Stimulated activated CD8-positive, alpha-beta memory T cell treated with anti-CD3 and anti-CD28 coated beads, Interleukin-15, amount 100 ng/mL, for 24 hours (primary cell): ENCODE measurements around the gene STK24.

ENCODE experiments used
- DNase-seq: peaks from one replicate; pipeline ENCODE4 v3.0.0-alpha.2; 2020; ENCODE audit warnings: low read depth

Gene STK24

DNA sequence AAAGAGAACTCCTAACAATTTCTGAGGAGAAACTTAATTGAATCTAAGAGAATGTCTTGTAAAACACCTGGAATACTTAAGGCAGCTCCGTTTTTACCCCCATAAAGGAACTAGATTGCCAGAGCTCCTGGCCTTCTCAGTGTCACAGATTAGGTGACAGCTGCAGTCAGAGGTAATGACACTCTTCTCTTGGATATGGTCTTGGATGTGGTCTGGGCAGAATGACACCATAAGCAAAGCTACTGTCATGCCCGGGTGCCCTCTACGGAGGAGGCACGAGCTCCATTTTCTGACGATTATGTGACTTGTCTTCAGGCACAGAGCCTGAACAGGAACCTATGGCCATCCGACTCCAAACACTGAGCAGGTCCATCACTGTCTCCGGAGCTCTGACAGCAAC lies 46.7 kb downstream of the STK24 start:
- no peak for DNase-seq

DNA sequence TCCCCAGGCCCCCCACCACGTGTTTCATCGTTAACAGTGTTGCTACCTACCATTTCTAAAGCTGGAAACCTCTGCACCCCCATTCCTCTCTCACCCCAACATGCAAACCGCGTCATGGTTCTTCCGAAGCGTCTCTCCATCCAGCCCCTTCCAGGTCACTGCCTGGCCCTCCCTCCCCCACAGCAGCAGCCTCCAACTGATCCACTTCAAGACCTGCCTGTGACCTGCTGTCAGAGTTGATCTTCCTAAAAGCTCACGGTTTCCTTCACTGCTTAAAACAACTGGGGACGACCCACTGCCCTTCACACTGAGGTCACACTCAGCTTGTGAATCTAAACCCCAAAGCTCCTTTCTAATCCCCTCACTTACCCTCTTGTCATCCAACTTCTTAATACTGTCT lies 47.7 kb downstream of the STK24 start:
- no peak for DNase-seq

DNA sequence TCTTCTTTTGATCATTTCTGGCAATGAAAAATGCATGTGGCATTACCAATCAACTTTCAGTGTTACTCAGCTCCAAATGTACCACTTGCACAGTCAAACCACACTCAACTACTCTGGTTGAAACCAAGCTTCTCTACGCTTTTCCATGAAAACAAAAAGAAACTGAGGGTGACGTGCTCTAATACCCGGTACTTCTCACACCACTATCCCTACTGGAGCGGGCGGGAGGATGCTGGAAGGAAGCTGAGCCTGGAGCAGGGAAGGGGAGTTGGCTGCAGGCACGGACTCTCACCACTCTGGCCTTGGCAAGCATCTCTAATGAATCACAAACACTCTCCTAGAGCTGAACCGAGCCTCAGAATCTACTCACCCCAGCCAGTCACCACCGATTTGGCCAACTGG lies 48.2 kb downstream of the STK24 start:
- no peak for DNase-seq

DNA sequence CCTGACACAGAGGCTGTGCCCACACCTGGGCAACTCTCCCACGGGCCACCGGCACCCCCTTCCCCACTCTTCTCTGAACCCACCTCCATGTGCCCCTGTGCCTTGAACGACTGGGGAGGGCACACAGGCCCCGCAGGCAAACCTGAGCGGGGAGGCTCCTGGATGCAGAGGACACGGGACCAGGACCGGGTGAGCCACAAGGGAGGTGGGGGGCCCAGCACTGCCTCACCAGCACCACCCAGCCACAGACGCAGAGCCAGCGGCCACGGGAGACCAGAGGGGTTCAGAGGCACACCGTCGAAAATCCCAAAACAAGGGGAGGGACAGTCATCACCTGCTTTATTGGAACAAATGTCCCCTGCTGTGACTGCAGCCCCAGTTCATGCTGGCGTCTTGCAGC lies 49.4 kb downstream of the STK24 start:
- no peak for DNase-seq

DNA sequence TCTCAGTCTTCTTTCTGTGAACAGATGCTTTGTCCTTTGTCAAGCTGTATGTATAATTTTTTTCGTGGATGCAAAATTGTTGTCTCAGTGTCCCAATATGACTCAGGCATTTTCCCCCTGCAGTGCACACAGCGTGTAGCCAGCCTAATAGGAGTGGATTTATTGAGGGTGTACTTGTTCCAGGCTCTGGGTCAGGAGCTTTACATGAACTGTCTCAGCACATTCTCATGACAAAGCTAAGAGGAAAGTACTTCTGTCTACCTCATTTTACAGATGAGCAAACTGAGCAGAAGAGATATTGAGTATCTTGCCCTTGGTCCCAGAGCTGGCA lies 50.8 kb downstream of the STK24 start:
- no peak for DNase-seq

DNA sequence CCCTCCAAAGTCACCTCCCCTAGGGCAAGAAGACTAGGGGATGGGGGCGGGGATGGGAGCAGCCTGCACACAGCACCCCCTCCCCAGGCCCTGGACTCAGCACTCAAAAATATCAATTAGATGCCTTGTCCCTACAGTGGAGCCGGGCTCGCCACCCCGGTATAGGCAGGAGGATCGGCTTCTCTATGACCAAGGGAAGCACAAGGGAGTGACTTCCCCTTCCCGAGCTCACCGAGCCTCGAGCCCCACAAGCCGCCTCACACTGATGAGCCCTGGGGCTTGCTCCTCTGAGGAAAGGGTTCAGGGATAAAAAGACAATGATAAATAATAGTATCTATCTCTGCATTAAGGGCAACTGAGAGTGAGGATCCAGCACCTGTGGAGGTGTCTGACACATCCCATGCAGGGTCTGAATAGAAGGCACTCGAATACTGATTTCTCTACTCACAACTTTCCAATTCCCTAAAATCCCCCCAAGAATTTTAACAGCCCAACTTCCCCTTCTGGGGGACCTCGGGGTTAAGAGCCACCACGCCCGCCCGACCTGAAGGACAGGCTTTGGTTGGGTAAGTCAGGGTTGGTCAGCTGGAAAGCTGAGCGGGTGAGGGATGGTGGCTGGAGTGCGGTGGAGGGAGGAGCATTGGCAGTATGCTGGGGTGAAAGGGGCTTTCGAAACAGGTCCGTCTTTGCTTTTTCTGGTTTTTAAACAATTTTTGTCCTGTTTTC lies 51.3 kb downstream of the STK24 start:
- DNase-seq: no peak

DNA sequence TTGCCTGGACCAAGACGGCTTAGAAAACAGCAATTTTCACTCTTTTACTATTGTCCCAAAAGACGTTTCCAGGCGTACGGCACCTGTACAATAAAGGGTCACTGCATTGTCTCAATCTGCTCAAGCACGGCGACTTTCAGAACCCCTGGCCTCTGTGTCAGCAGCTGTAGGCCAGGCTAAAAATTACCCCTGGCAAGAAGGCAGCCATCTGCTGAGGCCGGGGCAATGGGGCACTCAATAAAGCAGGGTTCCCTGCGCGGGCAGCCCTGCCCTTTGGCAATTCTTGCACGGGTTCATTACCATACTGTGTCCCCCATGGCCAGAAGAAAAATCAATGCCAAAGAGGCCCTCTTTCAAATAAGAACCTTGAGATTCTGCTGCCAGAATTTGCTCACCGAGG lies 52.1 kb downstream of the STK24 start:
- no peak for DNase-seq

DNA sequence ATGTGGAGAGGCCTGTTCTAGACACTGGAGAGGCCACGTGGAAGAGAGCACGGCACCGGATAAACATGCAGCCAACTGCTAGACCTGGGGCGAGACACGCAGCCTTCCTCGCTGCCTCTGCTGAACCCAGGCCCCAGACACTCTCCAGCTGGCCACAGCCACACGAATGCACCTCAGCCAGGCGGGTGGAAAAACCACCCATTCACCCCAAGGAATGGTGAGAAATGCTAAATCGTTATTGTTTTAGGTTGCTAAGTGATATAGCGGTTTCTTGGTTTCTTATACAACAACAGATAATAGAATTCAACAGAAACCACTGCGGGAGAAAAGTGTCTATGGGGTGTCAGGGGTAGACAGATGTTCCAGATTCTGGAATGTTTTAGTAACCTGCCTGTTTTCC lies 52.5 kb downstream of the STK24 start:
- DNase-seq: no peak

DNA sequence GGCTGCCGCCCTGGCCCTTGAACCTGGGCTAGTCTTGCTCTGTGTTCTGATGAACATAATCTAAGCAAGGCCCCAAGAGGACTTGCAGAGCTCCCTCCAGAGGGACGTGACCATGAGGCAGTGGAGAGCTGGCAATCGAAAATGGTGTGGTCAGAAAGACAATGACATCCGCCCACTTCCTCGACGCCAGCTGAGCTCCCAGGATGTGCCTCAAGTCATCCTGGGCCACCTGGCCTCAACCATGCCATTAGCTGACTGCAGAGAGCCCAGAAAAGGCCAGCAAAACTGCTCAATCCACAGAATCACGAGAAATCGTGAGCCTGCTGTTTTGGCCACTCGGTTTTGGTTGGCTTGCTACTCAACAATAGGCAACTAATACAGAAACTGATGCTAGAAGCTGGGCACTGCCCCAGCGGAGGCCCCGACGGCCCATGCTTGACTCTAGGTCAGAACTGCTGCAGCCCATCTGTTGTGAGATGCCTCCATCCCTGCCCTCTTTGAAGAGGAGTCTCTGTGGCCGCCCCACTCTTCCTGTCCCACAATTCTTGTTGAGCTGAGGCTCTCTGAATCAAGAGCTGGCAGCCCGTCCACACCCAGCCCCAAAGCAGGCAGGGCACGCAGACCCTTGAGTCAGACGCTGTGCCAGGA lies 53.3 kb downstream of the STK24 start:
- DNase-seq: no peak

DNA sequence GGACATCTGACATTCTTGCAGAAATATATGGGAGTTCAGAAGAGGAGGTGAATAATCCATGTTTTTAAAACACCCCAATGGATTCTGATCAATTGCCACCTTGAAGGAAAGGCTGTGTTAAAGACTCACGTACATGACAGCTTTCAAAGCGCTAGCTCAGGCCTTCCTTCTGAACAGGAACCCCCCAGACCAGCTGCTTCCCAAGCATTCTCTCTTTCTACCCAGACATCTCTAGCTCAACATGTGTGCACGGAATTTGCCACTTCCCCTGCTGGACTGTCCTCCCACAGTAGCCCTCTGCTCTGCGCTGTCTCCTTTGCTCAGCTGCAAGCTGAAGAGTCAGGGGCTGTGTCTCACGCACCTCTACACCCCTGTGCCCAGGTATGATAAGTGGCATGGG lies 54.5 kb downstream of the STK24 start:
- no peak for DNase-seq

DNA sequence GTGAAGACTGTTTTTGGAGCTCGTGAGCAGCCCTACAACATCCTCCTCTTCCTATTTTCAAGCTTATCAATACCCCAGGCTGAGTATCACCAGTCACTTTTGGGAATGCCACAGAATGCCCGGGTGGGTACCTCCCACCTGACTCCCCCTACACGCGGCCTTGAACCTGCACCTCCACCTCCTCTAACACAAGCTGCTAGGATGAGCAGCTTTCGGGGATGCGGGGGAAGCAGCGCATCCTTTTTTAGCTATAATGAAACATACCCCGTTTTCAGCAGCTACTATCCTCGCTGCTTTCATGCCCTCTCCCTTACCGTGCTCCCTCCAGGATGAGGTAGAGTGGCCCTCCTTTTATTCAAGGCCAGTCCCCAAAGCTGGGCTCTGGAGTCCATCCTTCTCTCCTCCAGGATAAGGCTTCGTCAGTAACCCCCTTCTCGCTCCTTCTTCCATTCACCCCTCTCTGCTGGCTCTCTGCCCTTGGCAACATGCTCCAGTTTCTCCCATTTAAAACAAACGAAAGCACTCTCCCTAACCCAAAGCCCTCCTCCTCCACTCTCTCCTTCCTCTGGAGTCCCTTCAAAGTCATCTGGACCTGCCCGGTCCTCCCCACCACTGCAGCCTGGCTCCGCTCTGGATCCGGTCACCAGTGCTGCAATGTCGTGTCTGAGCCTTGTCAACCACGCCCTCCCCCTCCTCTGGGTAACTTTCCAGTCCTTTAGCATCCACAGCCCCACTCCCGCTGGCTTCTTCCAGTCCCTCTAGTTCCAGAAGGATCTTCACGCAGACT lies 55.3 kb downstream of the STK24 start:
- DNase-seq: no peak

DNA sequence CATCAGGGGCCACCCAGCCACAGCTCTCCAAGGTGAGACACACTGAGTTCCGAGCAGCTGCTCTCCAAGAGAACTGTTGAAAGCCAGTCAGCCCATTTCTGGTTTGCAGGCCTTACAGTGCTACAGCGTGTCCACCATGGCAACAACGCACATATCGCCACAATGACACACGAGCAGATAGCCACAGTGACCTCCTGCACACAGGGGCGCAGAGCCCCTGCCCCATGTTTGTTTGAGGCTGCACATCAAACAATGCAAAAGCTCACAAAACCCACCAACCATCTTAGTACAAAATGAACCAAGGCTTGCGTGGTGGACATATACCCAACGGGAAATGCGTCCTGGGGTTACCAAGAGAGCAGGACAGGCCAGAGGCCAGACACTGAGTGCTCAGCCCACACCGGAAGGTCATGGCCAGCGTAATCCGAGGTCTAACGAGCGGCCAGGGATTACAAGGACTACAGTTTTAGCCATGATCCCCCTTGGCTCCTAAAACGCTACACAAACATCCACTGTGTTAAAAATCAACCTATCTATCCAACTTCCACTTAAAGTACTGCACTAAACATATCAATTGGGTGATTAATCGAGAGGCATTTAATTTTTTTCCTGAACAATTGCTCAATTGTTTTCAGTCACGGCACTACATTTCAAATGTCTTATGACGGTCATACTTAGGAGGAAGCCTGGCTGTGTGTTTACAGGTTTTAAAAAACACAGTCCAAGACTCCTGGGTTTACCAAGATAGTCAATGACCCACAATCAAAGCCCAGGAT lies 56.0 kb downstream of the STK24 start:
- DNase-seq: no peak

DNA sequence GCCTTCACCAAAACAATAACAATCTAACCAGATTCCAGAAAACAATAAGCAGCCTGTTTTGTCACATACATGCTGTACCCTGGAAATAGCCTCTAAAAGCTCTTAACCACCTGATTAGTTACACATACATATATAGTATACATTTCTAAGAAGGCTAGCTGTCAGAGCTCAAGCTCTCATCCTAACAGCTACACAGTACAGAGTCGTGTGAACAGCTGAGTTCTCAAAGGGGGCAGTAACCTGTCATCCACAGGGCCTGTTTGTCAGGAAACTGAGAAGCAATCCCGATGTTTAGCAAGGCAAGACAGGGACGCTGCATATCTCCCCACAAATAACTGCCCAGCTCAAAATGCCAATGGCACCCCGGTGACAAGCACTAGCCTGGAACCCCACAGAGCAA lies 56.9 kb downstream of the STK24 start:
- no peak for DNase-seq

DNA sequence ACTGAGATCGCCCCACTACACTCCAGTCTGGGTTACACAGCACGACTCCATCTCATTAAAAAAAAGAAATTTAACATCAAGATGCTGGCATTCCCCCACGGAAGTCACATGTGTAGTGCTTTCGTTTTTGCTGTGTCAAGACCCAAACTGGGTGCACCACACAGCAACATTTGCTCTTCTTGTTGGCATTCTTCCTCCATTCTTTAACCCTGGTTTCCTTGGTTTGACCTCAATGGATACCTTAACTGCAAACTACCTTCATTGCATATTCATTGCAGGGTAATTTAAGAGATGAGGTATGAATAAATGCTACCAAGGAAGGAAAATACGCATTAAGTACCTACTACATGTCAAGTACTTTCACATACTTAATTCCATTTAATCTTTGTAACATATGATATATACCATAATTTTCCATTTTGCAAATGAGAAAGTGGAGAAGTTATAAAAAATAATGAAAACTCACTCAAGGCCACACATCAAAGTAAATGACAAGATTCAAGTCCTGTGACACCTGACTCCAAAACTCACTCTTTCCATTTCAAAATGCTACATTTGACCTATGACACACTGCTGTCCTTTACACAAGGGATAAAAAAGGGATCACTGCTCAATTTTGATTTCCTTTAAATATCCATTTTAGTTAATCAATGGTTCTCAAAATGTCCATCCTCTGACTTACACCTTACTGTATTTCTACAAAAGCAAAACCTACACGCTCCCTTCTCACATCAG lies 59.2 kb downstream of the STK24 start:
- DNase-seq: no peak

DNA sequence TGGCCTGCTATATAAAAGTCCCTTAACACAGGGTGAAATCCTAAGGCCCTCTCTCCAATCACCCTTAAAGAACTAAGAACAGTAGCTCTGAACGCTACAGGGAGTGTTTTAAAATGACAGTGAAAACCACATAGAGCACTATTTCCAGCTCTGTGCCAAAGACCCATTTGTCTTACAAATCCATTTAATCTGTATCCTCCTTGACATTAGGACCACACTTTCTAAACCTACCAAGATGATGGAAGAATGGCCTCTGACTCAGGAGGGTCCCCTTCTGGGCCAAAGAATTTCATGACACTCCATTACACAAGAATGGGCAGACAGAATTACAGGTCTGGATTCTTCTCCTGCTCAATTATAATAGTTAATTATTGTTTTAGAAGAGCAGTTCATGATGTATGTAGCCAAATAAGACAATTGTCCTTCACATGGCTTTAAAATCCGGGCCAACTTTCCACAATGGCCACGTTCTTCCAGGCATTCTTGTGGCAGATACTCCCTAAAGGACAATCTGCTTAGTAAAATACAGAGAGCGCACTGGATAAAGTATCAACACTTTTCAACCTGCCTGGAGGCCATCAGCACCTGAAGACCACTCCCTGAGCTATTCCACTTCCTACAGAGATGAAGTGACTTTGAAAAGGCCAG lies 61.0 kb downstream of the STK24 start:
- DNase-seq: no peak

DNA sequence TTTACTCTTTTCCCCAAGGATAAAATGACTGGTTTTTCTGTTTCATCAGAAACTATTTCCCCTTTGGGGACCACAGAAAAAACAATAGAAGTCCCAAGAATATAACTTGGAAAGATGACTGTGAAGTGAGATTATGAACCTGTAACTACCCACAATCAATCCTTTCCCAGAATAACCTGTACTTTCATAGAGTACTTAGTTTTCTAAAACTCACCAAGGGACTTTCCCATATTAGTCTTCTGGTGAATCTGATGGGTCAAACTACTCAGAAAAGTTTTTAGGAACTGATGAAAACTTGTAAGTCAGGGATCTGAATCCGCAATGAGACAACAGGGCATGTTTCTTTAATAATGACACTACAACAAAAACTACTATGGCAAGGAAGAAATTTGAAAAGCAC lies 62.6 kb downstream of the STK24 start:
- DNase-seq: no peak

DNA sequence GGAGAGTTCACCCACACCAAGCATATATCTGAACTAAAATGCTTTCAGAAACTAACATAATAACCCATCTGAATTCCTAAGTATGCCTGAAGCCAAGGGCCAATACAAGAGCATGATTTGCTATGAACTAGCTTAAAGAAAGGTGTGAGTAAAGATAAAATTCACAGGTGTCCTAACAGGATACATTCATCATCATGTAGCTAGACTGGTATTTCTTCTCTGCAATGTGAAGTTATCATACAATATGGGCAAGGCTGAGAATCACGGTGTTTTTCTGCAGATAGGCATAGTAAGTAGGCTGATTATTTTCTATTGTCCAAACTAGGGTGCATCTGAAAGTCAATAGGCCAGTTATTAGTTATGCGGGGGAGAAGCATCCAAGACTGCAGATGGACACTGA lies 63.1 kb downstream of the STK24 start:
- no peak for DNase-seq

DNA sequence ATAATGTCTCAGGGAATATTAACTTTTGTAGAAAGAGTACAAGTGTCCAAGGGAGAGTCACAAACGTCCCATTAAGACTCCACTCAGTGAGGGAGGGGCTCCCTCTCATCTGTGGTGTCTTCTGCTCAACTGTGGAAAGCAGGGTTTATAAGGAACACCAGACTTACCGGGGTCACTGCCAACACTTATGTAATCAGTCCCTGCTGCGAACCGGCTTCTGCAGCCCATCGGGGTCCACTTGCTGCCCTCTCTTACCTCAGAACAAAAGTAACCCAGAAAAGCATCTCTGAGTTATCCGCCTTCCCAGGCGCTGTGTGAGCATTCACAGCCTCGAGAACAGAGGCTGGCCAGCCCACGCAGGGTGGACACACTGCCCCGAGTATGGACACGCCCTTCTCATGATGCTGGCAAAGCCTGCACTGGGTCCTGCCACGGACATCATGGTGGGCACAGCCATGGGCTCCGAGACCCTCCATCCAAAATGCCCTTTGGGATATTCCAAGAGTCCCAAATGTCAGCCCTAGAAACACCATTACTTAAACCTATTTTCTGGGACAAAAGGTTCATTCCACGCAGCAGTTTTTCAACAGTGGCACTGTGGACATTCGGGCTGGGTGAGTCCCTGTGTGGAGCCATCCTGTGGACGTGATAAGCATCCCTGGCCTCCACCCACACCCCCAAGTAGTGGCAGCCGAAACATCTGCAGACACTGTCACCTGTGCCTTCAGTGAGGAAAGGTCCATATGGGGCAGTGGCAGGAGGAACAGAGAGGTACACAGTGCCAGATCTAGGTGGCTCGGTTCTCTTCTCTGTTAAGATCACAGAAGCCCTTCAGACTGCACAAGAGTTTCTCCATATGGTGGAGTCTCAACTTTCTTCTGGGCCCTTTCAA lies 63.9 kb downstream of the STK24 start:
- no peak for DNase-seq

DNA sequence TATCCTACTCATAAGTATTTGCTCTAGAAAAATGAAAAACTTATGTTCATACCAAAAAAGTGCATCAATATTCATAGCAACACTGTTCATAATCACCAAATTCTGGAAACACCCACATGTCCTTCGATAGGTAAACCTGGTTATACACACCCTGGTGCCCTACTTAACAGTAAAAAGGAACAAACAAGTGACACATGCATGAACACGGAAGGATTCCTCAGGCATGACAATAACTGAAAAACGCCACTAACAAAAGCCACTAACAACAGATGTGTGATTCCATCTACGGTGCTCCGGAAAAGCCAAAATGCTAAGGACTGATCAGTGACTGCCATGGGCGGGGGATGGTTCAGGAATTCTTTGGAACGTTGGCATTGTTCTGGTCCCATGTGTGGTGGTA lies 65.5 kb downstream of the STK24 start:
- DNase-seq: no peak

DNA sequence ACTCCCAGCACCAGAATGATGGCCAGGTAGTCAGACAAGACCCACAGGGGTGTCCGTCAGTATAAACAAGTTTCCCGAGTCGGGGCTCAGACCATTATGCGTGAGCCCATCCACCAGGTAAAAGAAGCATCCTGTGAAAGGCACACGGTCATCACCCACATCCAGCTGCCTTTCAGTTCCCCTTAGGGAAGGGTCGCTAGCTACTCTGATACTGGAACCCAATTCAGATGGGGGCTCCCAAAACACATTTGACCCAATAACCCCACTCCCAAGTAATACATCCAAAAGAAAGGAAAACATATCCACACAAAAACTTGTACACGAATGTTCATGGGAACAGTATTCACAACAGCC lies 66.8 kb downstream of the STK24 start:
- no peak for DNase-seq
